ENCODE measurements around the gene IER2.

DNA sequence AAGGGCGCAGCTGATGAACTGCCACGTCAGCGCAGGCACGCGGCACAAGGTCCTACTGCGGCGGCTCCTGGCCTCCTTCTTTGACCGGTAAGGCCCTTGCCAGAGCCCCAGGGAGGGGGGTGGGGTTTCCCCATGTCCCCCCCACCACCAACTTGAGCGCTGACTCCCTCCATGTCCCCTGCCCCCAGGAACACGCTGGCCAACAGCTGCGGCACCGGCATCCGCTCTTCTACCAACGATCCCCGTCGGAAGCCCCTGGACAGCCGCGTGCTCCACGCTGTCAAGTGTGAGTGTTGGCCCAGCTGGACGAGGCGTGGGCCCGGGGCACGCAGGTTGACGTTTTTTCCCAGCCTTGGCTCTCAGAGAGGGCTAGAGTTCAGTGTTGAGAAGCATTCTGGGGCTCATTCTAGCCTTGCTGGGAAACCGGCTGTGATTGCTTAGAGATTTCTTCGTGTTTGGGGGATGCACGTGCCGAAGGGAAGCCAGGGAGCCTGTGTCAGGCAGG, 12.9 kb upstream of the IER2 start:
- TF ChIP-seq, protein P1, sequence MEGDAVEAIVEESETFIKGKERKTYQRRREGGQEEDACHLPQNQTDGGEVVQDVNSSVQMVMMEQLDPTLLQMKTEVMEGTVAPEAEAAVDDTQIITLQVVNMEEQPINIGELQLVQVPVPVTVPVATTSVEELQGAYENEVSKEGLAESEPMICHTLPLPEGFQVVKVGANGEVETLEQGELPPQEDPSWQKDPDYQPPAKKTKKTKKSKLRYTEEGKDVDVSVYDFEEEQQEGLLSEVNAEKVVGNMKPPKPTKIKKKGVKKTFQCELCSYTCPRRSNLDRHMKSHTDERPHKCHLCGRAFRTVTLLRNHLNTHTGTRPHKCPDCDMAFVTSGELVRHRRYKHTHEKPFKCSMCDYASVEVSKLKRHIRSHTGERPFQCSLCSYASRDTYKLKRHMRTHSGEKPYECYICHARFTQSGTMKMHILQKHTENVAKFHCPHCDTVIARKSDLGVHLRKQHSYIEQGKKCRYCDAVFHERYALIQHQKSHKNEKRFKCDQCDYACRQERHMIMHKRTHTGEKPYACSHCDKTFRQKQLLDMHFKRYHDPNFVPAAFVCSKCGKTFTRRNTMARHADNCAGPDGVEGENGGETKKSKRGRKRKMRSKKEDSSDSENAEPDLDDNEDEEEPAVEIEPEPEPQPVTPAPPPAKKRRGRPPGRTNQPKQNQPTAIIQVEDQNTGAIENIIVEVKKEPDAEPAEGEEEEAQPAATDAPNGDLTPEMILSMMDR (IDR thresholded peaks at IDR 0.05): no peak
- no peak for TF ChIP-seq POLR2A (IDR thresholded peaks at IDR 0.05)
